GM21367 (cell line): Measurements from ENCODE around the gene LAPTM4A.
"Not testable (repeated sequence)": the region's sequence is repeated elsewhere in the genome, so short reads cannot be mapped to it uniquely, and the experiment has no call there.

Experiments used
- ATAC-seq: cut with Tn5 transposase; IDR thresholded peaks from one replicate; pipeline ENCODE4 v1.9.1; 2021; ENCODE audit not compliant: unreplicated experiment

Gene LAPTM4A

GRCh38 chr2:20077411-20077940 is 26.0 kb upstream of the LAPTM4A start:
- ATAC-seq = no peak

GRCh38 chr2:20076757-20077156 is 25.3 kb upstream of the LAPTM4A start:
- no peak for ATAC-seq

GRCh38 chr2:20074901-20075300 is 23.5 kb upstream of the LAPTM4A start:
- ATAC-seq = no peak

- ATAC-seq = not testable (repeated sequence)
Measured at GRCh38 chr2:20074046-20074648, 22.7 kb upstream of the LAPTM4A start.

GRCh38 chr2:20073460-20073859 is 22.0 kb upstream of the LAPTM4A start:
- ATAC-seq = no peak

GRCh38 chr2:20072436-20073158 is 21.2 kb upstream of the LAPTM4A start:
- no peak for ATAC-seq

- ATAC-seq = no peak
Measured at GRCh38 chr2:20071397-20072383, 20.3 kb upstream of the LAPTM4A start.

- no peak for ATAC-seq
Measured at GRCh38 chr2:20069756-20070155, 18.3 kb upstream of the LAPTM4A start.

GRCh38 chr2:20067992-20068584 is 16.7 kb upstream of the LAPTM4A start:
- ATAC-seq = no peak

- no peak for ATAC-seq
Measured at GRCh38 chr2:20065885-20066602, 14.6 kb upstream of the LAPTM4A start.

- ATAC-seq = no peak
Measured at GRCh38 chr2:20064841-20065240, 13.4 kb upstream of the LAPTM4A start.

GRCh38 chr2:20064421-20064820 is 13.0 kb upstream of the LAPTM4A start:
- no peak for ATAC-seq

- ATAC-seq = no peak
Measured at GRCh38 chr2:20062615-20063545, 11.5 kb upstream of the LAPTM4A start.

- ATAC-seq = no peak
Measured at GRCh38 chr2:20061940-20062339, 10.5 kb upstream of the LAPTM4A start.

GRCh38 chr2:20061476-20061875 is 10.0 kb upstream of the LAPTM4A start:
- no peak for ATAC-seq

GRCh38 chr2:20060106-20060505 is 8.7 kb upstream of the LAPTM4A start:
- no peak for ATAC-seq

GRCh38 chr2:20057268-20057667 is 5.8 kb upstream of the LAPTM4A start:
- ATAC-seq = no peak

GRCh38 chr2:20054931-20055330 is 3.5 kb upstream of the LAPTM4A start:
- no peak for ATAC-seq

- ATAC-seq = no peak
Measured at GRCh38 chr2:20054119-20054518, 2.7 kb upstream of the LAPTM4A start.
